ENCODE data around the gene MRPL20.

DNA sequence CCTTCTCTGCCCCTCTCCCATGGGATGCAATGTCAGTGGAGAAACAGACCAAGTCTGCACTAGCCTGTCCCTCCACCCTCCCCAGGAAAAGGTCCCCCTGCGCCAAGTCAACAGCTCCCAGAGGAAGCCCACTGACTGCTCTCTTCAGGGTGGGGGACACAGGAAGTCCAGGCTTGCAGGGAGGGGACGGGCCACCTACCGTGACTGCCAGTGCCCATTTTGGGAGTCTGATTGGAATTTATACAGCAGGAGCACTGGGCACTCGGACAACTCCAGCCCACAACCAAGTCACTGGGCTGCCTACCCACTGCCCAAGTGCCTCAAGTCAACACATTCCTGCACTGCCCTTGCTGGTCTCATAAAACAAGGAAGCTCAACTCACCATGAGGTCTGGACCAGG lies 14.1 kb downstream of the MRPL20 start:
- TF ChIP-seq SMC3 (IDR thresholded peaks at IDR 0.05; ENCODE audit: low read depth, low read length) (no peak), EZH2phosphoT487 (IDR thresholded peaks at IDR 0.05; ENCODE audit: borderline replicate concordance, low read depth) (no peak), RAD21 (IDR thresholded peaks at IDR 0.05; ENCODE audit: low read length) (no peak), GABPA (IDR thresholded peaks at IDR 0.05; ENCODE audit: low read depth) (no peak), YY1 (IDR thresholded peaks at IDR 0.05; ENCODE audit: low read depth) (no peak), POLR2AphosphoS5 (IDR thresholded peaks at IDR 0.05; ENCODE audit: low read depth, low read length) (no peak), EP300 (IDR thresholded peaks at IDR 0.05; ENCODE audit: borderline replicate concordance in 1 of 2, low read depth in 1 of 2, low read length in 1 of 2) (no peak), RCOR1 (IDR thresholded peaks at IDR 0.05; ENCODE audit: low read length) (no peak), GATA2 (CRISPR knock-in tag; IDR thresholded peaks at IDR 0.05) (no peak), TAF1 (IDR thresholded peaks at IDR 0.05; ENCODE audit: borderline replicate concordance, low read depth, low read length) (no peak)
- TF ChIP-seq, protein P1, sequence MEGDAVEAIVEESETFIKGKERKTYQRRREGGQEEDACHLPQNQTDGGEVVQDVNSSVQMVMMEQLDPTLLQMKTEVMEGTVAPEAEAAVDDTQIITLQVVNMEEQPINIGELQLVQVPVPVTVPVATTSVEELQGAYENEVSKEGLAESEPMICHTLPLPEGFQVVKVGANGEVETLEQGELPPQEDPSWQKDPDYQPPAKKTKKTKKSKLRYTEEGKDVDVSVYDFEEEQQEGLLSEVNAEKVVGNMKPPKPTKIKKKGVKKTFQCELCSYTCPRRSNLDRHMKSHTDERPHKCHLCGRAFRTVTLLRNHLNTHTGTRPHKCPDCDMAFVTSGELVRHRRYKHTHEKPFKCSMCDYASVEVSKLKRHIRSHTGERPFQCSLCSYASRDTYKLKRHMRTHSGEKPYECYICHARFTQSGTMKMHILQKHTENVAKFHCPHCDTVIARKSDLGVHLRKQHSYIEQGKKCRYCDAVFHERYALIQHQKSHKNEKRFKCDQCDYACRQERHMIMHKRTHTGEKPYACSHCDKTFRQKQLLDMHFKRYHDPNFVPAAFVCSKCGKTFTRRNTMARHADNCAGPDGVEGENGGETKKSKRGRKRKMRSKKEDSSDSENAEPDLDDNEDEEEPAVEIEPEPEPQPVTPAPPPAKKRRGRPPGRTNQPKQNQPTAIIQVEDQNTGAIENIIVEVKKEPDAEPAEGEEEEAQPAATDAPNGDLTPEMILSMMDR (IDR thresholded peaks at IDR 0.05): no peak
- TF ChIP-seq, protein P2, sequence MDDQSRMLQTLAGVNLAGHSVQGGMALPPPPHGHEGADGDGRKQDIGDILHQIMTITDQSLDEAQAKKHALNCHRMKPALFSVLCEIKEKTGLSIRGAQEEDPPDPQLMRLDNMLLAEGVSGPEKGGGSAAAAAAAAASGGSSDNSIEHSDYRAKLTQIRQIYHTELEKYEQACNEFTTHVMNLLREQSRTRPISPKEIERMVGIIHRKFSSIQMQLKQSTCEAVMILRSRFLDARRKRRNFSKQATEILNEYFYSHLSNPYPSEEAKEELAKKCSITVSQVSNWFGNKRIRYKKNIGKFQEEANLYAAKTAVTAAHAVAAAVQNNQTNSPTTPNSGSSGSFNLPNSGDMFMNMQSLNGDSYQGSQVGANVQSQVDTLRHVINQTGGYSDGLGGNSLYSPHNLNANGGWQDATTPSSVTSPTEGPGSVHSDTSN (IDR thresholded peaks at IDR 0.05): no peak
- TF ChIP-seq, protein P3, sequence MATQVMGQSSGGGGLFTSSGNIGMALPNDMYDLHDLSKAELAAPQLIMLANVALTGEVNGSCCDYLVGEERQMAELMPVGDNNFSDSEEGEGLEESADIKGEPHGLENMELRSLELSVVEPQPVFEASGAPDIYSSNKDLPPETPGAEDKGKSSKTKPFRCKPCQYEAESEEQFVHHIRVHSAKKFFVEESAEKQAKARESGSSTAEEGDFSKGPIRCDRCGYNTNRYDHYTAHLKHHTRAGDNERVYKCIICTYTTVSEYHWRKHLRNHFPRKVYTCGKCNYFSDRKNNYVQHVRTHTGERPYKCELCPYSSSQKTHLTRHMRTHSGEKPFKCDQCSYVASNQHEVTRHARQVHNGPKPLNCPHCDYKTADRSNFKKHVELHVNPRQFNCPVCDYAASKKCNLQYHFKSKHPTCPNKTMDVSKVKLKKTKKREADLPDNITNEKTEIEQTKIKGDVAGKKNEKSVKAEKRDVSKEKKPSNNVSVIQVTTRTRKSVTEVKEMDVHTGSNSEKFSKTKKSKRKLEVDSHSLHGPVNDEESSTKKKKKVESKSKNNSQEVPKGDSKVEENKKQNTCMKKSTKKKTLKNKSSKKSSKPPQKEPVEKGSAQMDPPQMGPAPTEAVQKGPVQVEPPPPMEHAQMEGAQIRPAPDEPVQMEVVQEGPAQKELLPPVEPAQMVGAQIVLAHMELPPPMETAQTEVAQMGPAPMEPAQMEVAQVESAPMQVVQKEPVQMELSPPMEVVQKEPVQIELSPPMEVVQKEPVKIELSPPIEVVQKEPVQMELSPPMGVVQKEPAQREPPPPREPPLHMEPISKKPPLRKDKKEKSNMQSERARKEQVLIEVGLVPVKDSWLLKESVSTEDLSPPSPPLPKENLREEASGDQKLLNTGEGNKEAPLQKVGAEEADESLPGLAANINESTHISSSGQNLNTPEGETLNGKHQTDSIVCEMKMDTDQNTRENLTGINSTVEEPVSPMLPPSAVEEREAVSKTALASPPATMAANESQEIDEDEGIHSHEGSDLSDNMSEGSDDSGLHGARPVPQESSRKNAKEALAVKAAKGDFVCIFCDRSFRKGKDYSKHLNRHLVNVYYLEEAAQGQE (IDR thresholded peaks at IDR 0.05; ENCODE audit: low read depth, low read length): no peak
- TF ChIP-seq, protein P4, sequence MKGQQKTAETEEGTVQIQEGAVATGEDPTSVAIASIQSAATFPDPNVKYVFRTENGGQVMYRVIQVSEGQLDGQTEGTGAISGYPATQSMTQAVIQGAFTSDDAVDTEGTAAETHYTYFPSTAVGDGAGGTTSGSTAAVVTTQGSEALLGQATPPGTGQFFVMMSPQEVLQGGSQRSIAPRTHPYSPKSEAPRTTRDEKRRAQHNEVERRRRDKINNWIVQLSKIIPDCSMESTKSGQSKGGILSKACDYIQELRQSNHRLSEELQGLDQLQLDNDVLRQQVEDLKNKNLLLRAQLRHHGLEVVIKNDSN (IDR thresholded peaks at IDR 0.05; ENCODE audit: borderline replicate concordance, low read depth): no peak

Data from SK-N-SH (cell line).